Heart left ventricle (tissue), 16 donors: ENCODE data around the gene EPC2. TPM values are rescaled to one million over a fixed set of nuclear protein-coding genes. Genes with fewer than 3 reads are reported as not detected.

Experiments used
- ATAC-seq, 4 donors: fragments of 200-7000 bp; cut with Tn5 transposase; one replicate each; pipeline ENCODE4 v1.9.1; 2020 to 2022; ENCODE audit warnings: moderate library complexity in 4 of 4, mild to moderate bottlenecking in 3 of 4, moderate number of reproducible peaks in 1 of 4
- DNase-seq, 5 donors: peaks; one replicate each; pipeline ENCODE4 v3.0.0-alpha.2; 2020
- H3K27ac ChIP-seq, 12 donors: fragments of 200-600 bp; sonication (generic) in 4 of 12; one replicate each; pipeline versions ENCODE4 v1.5.0 to v1.8.0; 2016 to 2022; ENCODE audit warnings: mild to moderate bottlenecking in 2 of 12
- H3K27me3 ChIP-seq, 9 donors: fragments of 200-600 bp; sonication (generic) in 2 of 9; one replicate each; pipeline versions ENCODE4 v1.5.1 to v1.8.0; 2016 to 2022; ENCODE audit warnings: mild to moderate bottlenecking in 3 of 9
- H3K36me3 ChIP-seq, 9 donors: fragments of 200-600 bp; sonication (generic) in 2 of 9; one replicate each; pipeline versions ENCODE4 v1.5.0 to v1.8.0; 2018 to 2022; ENCODE audit warnings: mild to moderate bottlenecking in 2 of 9
- H3K4me1 ChIP-seq, 12 donors: fragments of 200-600 bp; sonication (generic) in 4 of 12; one replicate each; pipeline versions ENCODE4 v1.5.0 to v1.8.0; 2016 to 2022; ENCODE audit warnings: mild to moderate bottlenecking in 3 of 12
- H3K4me3 ChIP-seq, 12 donors: fragments of 200-600 bp; sonication (generic) in 4 of 12; one replicate each; pipeline versions ENCODE4 v1.5.0 to v1.8.0; 2017 to 2022; ENCODE audit warnings: mild to moderate bottlenecking in 9 of 12, moderate library complexity in 4 of 12
- H3K9me3 ChIP-seq, 12 donors: fragments of 200-600 bp; sonication (generic) in 4 of 12; one replicate each; pipeline versions ENCODE4 v1.5.0 to v1.8.0; 2016 to 2022; ENCODE audit warnings: mild to moderate bottlenecking in 1 of 12
- POLR2A ChIP-seq, 2 donors: fragments of 450-650 bp; IDR thresholded peaks; one replicate each; pipeline ENCODE4 v1.6.1; 2017; ENCODE audit warnings: antibody characterized with exemption in 2 of 2, mild to moderate bottlenecking in 2 of 2, moderate library complexity in 2 of 2
- WGBS, 4 donors: extraction: QIAGEN DNeasy Blood & Tissue Kit in 2 of 4; methylation state at CpG; one replicate each; pipeline versions ENCODE4 v1.1.5 to v1.1.7; 2013 to 2018; 5-methylcytosine and 5-hydroxymethylcytosine counted together
- intact Hi-C, 10 donors: fragments of 100-400 bp; cut with DNase I; formaldehyde crosslinking; loops; one replicate each; pipeline versions ENCODE4 v1.11.1 to v1.14.2; 2022
- polyA plus RNA-seq, 2 donors: library from polyadenylated mRNA; stranded (reverse); fragments of 200-250 nt; gene quantifications; one replicate each; pipeline ENCODE4 v1.2.3, GENCODE V29; 2013
- total RNA-seq, 9 donors: library from RNA; depleted of rRNA in 2 of 9; stranded (reverse); fragments of >200 nt in 2 of 9; fragmentation: NEBNext Ultra II Directional in 3 of 9; extraction: Animal tissue kit (Norgen Biotek cat#: 25700) in 3 of 9; gene quantifications; one replicate each; pipeline versions ENCODE4 v1.1.0 to v1.2.4, GENCODE V29; 2016 to 2023
- TF ChIP-seq, protein P1 (sequence below), 12 donors: fragments of 200-600 bp; sonication (generic) in 4 of 12; IDR thresholded peaks; one replicate each; pipeline versions ENCODE4 v1.5.0 to v1.8.0; 2018 to 2022; ENCODE audit warnings: antibody characterized with exemption in 12 of 12, mild to moderate bottlenecking in 5 of 12
- donor health status: ischemic (EF 13 %, LVEDD 7.1; RV severe dilation, severe dysfunction).
- donor health status: healthy with polysubstance abuse.
- donor health status: DM: no; HTN: yes; CAD: no.
- donor health status: DM: no; HTN: no; CAD: no.
- donor health status: ischemic (EF 25% LVEDD 6.9; RV normal size, moderate dysfunction).
- donor health status: ischemic (EF 25% LVEDD 5.7; RV mildly dilated, moderate dysfunction).
- donor health status: healthy.
- donor health status: DM: yes; HTN: yes; CAD: no.
- donor health status: ischemic (EF 35%, LVEDD 5.7; RV mildly dilated, moderate dysfunction).
- donor health status: nonischemic (EF 11% LVEDD 7.7; RV severe dilation, severe dysfunction).
- donor health status: DM: yes; HTN: yes; CAD: no.
- donor health status: PGD.
- donor health status: ischemic (EF 29% LVEDD 5.4; RV normal size, mild dysfunction).
- donor health status: nonischemic (EF 23%, LVEDD 6.1; RV moderate dilation, normal function).

EPC2 gene
- total and polyA plus RNA-seq, 11 donors: 5.6 to 27.1 (median 19.3) TPM

- no peak for ATAC-seq
- Histone ChIP-seq H3K36me3 (peaks cover 0 to 33% (median 9%) of the 10 kb centered on the region in 9 donors), H3K9me3 (no peaks in the 10 kb centered on the region), H3K27ac (no peak overlapping the region), H3K4me3 (no peak overlapping the region), H3K27me3 (no peaks in the 10 kb centered on the region), H3K4me1 (peaks cover 0 to 4% (median 0%) of the 10 kb centered on the region in 12 donors)
- WGBS, 4 donors: 76 to 88% (median 83%) methylated on average over 4 of the region's 4 CpGs
- intact Hi-C loops: no loop called here
- TF ChIP-seq, protein P1, sequence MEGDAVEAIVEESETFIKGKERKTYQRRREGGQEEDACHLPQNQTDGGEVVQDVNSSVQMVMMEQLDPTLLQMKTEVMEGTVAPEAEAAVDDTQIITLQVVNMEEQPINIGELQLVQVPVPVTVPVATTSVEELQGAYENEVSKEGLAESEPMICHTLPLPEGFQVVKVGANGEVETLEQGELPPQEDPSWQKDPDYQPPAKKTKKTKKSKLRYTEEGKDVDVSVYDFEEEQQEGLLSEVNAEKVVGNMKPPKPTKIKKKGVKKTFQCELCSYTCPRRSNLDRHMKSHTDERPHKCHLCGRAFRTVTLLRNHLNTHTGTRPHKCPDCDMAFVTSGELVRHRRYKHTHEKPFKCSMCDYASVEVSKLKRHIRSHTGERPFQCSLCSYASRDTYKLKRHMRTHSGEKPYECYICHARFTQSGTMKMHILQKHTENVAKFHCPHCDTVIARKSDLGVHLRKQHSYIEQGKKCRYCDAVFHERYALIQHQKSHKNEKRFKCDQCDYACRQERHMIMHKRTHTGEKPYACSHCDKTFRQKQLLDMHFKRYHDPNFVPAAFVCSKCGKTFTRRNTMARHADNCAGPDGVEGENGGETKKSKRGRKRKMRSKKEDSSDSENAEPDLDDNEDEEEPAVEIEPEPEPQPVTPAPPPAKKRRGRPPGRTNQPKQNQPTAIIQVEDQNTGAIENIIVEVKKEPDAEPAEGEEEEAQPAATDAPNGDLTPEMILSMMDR (IDR thresholded peaks at IDR 0.05): no peak
- no peak for TF ChIP-seq POLR2A (IDR thresholded peaks at IDR 0.05)
- DNase-seq: no peak
Measured at GRCh38 chr2:148756292-148756975, 111.9 kb downstream of the EPC2 start.

DNA sequence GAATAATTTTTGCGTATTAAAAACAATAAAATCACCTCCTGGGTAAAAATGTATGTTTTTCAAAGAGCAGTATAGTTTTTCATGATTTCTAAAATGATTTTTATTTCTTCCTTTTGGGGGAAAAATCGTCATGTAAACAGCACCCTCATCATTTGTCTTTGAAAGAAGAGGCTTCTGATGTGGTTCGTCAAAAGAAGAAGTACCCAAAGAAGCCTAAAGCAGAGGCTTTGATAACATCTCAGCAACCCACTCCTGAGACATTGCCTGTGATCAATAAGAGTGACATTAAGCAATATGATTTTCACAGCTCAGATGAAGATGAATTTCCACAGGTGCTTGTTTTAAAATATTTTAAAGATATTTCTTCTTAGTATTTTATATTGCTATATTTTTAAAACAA is 120.3 kb downstream of the EPC2 start:
- DNase-seq (no peak), ATAC-seq (no peak)
- peaks cover 0 to 69% (median 35%) of the 10 kb centered on the region in 9 donors for H3K36me3 ChIP-seq
- TF ChIP-seq POLR2A (IDR thresholded peaks at IDR 0.05): no peak
- TF ChIP-seq, protein P1 (IDR thresholded peaks at IDR 0.05): no peak
- 84 to 95% (median 87%) methylated on average over 3 of the region's 3 CpGs for WGBS, 4 donors
- no peak overlapping the region for H3K4me3 ChIP-seq
- intact Hi-C loops: loop anchor here in 1 of 10 donors (10.0 kb wide), 1 partner anchor 110 kb away; no protein-coding TSS in a partner anchor
- H3K9me3 ChIP-seq: no peaks in the 10 kb centered on the region
- no peaks in the 10 kb centered on the region for H3K27me3 ChIP-seq
- H3K27ac ChIP-seq: no peak overlapping the region
- no peaks in the 10 kb centered on the region for H3K4me1 ChIP-seq

DNA sequence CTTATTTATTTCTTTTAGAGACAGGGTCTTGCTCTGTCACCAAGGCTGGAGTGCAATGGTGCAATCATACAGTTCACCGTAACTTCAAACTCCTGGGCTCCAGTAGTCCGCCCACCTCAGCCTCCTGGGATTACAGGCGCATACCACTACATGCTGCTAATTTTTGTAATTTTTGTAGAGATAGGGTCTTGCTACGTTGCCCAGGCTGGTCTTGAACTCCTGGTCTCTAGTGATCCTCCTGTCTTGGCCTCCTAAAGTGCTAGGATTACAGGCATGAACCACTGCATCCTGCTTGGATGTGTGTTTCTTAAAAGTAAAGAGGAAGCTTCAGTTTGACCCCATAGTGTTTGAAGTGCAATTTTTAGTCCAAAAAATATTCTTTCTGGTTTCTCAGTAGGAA is 125.5 kb downstream of the EPC2 start:
- H3K9me3 ChIP-seq: no peaks in the 10 kb centered on the region
- H3K4me1 ChIP-seq: no peaks in the 10 kb centered on the region
- ATAC-seq: no peak
- WGBS, 4 donors: 94 to 98% (median 95%) methylated on average over 4 of the region's 4 CpGs
- H3K27me3 ChIP-seq: no peaks in the 10 kb centered on the region
- H3K27ac ChIP-seq: no peak overlapping the region
- no peak for DNase-seq
- intact Hi-C loops: loop anchor here in 1 of 10 donors (10.0 kb wide), 1 partner anchor 125 kb away; the partner anchor contains the start of gene EPC2
- peaks cover 0 to 90% (median 68%) of the 10 kb centered on the region in 9 donors for H3K36me3 ChIP-seq
- TF ChIP-seq POLR2A (IDR thresholded peaks at IDR 0.05): no peak
- TF ChIP-seq, protein P1 (IDR thresholded peaks at IDR 0.05): no peak
- no peak overlapping the region for H3K4me3 ChIP-seq

DNA sequence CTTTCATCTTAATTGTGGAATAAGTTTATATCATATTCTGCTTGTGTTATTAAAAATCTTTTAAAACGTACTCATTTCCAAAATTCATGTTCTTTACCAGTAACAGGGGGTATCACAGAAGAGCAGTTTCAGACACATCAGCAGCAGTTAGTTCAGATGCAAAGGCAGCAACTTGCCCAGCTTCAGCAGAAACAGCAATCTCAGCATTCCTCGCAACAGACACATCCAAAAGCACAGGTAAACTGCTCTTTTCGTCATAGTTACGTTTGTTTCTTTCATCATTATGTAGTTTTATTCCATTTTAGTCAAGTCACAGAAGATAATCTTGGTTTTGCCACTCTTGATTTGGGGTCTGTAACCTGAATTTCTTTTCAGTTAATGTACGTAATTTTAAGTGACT is 137.0 kb downstream of the EPC2 start:
- Histone ChIP-seq H3K27me3 (no peaks in the 10 kb centered on the region), H3K4me3 (no peak overlapping the region), H3K27ac (no peak overlapping the region), H3K4me1 (no peaks in the 10 kb centered on the region), H3K36me3 (peaks cover 0 to 58% (median 51%) of the 10 kb centered on the region in 9 donors), H3K9me3 (no peaks in the 10 kb centered on the region)
- WGBS, 4 donors: 94 to 97% (median 97%) methylated on average over 5 of the region's 5 CpGs
- intact Hi-C loops: no loop called here
- DNase-seq (no peak), ATAC-seq (no peak)
- TF ChIP-seq, protein P1 (IDR thresholded peaks at IDR 0.05): no peak
- TF ChIP-seq POLR2A (IDR thresholded peaks at IDR 0.05): no peak
